Stimulated activated CD8-positive, alpha-beta memory T cell treated with anti-CD3 and anti-CD28 coated beads, Interleukin-15, amount 100 ng/mL, for 24 hours (primary cell): ENCODE results near the gene SLC8A3.

Experiments
- DNase-seq: peaks from one replicate; pipeline ENCODE4 v3.0.0-alpha.2; 2020; ENCODE audit warnings: low read depth

Gene SLC8A3

DNA sequence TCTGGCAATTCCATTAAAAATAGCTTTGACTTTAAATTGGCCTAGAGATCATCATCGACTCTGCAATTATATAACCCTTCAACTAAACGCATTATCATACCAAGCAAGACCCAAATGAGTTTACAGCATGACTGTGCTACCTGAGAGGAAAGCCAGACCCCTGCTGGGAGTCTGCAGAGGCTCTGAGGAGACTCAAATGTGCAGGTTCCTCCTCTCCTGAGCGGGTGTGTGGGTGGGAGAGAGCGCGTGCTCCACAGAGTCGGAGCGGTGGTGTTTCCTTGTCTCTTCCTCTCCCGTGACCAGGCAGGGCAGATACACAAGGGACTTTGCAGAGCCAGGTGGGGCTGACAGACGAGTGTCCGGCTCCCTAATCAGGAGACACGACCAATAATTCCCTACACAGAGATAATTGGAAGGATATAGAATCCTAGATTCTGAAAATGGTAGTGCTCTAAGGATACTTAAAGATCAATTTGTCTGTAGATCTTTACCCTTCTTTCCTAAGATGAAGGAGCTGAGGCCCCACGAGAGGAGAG is 74.1 kb downstream of the SLC8A3 start:
- no peak for DNase-seq

DNA sequence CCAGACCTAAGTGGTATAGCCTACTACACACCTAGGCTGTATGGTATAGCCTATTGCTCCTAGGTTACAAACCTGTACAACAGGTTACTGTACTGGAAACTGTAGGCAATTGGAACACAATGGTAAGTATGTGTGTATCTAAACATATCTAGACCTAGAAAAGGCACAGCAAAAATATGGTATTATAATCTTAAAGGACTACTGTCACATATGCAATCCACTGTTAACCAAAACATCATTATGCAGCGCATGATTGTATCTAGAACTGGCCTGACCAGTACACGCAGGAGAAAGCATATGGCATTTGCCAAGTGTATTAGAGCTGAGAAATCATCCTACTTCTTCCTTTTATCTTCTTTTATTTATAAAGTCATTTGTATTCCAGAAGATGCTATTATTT is 75.5 kb downstream of the SLC8A3 start:
- DNase-seq, result no peak

DNA sequence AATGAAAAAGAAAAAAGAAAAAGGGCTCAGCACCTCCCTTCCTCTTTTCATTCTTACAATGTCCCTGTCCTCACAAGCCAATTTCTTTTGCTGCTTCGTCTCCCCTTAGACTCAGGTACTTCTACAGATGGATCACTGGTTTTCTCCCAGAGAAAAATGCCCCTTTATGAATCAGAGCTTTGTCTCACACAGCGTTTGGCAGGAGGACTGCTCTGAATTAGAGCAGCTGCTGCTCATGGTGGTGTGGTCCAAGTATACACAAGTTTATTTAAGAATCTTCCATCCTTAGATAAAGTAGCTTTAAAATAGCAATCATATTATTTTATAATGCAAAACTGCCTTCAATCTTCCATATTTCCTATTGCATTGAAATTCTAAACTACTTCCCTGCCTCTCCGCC is 80.3 kb downstream of the SLC8A3 start:
- DNase-seq, result no peak

DNA sequence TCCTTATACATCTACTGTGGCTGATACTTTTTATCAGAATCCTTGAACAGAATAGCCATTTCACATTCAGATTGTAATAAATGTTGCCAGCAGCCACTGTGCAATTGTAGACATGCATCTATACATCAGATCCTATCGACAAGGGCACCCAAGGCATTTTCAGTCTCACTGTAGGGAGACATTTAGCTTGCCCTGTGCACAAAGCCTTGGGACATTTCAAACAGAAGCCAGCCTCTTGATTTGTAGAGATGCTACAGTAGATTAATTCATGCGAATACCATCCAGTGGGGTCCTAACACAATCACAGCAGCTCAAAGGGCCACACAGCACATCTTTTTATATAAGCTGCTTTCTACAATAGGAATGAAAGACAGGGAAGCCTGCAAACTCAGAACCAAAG is 81.4 kb downstream of the SLC8A3 start:
- DNase-seq, result no peak

DNA sequence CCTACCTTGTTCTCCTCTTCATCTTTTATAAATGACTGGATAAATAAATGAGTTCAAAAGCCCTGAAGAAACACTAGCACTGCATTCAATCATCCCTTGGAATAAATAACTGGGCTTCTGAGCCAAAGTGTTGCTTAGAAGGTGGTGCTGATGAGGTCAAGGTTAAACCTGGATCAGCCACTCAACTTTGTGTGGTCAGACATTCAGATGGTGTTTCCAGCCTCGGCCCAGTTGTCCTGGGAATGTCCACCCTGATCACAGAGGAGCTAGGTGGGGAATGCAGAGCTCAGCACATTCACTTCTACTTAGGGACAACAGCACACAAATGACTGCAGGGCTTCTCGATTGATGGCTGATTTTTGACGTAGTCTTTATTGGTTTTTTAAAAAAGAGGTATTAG is 88.7 kb downstream of the SLC8A3 start:
- DNase-seq, result no peak

DNA sequence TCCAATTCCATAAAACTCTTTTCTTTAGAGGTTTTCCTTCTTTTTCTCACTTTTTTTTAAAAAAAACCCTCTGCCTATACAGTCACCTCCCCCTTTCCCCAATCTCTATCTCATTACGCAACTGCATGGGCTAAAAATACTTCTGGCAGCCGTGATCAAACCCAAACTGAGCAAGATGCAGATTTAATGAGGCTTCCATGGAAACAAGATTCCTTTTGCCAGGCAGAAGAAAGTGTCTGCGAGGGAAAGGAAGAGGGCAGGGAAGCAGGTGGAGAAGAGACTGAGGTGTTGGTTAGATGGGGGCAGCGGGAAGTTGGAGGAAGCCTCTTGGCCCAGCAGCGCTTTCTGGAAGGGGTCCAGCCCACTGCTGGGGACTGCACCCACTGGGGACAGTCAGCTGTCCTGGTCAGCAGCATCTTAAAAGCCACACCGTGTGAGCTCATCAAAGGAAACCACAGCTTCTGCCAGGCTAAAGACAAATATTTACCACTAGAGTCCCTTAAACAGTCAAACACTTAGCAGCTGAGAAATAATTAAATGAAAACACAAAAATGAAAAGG is 90.4 kb downstream of the SLC8A3 start:
- DNase-seq, result no peak

DNA sequence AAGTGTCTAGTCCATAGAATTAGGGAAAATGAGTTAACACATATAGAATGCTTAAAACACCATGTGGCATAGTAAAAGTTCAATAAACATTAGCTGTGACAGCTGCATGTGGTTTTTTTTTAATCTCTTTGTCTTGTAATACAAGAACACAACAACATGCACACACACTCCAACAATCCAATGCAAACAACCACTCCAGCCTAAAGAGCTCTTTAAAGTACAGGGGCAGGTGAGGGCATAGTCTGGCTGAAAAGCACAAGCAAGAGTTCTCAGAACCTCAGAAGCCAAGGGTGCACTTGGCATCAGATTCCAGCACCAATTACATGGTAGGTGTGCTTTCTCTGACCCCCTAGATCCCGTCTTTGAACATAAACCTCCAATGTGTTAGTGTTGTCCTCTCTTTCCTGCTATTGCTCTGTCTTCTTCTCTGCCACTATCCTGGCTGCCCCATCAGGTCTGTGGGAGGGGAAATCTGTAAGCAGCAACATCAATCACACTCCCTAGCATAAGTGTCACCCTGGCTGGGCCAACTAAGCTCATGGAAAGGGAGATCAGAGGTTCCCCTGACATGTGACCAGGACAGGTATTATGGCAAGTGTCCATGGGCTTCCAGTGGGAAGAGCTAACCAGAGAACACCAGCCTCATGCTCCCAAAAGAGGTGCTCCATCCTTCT is 91.0 kb downstream of the SLC8A3 start:
- no peak for DNase-seq

DNA sequence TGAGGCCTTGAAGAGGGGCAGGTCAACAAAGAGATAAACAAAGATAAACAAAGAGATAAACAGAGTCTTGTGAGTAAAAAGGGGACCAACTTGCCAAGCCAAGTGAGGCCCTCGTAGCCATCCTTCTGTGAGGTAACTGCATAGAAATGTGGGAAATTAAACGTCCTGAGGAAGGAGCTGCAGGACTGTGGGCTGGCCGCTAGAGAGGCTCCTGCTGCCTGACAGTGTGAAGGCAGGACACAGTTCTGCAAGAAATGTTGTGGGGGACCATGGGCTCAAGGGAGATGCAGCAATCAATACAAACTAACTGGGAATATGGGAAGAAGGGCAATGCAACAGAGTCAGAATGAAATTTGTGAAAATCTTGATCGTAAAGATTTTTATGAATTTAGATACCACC is 91.9 kb downstream of the SLC8A3 start:
- DNase-seq, result no peak

DNA sequence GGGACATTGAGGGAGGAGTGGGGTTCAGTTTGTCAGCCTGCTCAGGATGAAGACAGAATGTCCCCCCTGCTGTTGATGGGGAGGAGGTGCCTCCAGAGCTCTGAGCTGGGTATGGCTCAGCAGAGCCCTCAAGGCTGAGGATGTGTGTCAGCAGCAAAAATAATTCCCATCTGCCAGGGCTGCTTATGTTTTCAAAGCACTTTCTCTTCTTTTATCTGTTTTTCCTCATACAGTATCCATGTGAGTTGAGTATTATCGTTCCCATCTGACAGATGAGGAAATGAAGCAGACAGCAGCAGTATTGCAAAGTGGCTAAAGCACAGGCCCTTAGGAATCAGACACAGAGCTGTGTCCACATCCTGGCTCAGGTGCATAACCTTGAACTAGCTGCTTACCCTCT is 94.1 kb downstream of the SLC8A3 start:
- no peak for DNase-seq

DNA sequence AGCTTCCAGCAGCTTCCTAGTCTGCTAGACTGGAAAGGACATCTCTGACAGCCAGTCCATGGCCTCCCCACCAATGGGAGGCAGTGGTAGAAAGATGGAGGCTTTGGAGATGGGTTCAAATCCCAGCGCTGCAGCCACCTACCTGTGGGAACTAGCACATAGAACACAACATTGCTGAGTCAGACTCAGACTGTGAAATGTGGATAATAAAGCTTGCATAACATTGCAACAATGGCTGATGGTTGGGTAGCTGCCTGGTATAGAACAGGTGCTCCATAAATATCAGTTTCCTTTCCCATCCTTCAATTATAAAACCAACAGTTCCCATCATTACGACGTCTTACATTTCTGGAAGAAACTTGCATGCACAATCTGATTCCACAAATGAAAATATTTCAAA is 94.6 kb downstream of the SLC8A3 start:
- DNase-seq, result no peak

GRCh38 chr14:70093156-70093555 is 95.6 kb downstream of the SLC8A3 start:
- DNase-seq, result no peak

GRCh38 chr14:70087380-70087697 is 101.4 kb downstream of the SLC8A3 start:
- DNase-seq, result no peak

- no peak for DNase-seq
Observed at GRCh38 chr14:70086685-70087379, 101.9 kb downstream of the SLC8A3 start.

DNA sequence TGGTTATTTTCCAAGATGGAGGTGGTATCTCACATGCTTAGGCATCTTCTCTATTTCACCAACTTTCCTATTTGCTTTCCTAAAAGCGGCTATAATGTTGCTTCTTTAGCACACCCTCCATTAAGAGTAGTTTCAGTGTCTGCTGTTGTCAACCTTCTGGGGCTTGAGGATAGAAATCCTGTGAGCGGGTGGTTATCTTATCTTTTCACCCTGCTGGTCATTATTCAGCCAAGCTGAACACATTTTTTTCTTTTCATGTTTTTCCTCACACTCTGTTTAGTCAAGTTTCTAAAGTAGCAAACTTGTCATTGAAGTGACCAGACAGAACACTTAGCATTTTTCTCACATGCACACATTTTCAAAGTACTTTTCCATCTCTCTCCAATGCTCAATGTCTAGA is 104.5 kb downstream of the SLC8A3 start:
- DNase-seq, result no peak

- DNase-seq, result no peak
Observed at GRCh38 chr14:70082394-70082793, 106.4 kb downstream of the SLC8A3 start.

DNA sequence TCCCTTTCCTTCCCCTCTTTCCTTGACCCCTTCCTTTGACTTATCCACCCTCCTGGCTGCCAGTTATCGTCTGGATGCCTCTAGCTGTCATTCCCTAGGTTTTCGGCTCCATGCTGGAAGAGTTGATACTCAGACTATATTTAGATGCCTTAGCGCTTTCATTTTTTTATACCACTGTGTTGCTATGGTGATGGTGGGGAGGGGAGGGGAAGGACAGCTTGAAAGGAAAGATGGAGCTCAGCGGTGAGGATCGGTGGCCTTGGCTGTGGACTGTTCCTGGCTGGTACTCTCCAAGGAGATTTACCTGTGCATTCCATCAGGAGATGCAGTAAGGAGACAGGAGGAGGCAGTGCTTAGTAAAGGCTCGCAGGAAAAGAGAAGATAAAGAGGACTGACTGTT is 108.7 kb downstream of the SLC8A3 start:
- DNase-seq, result no peak

- DNase-seq, result no peak
Observed at GRCh38 chr14:70078329-70078728, 110.4 kb downstream of the SLC8A3 start.

GRCh38 chr14:70077720-70078119 is 111.0 kb downstream of the SLC8A3 start:
- DNase-seq, result no peak

DNA sequence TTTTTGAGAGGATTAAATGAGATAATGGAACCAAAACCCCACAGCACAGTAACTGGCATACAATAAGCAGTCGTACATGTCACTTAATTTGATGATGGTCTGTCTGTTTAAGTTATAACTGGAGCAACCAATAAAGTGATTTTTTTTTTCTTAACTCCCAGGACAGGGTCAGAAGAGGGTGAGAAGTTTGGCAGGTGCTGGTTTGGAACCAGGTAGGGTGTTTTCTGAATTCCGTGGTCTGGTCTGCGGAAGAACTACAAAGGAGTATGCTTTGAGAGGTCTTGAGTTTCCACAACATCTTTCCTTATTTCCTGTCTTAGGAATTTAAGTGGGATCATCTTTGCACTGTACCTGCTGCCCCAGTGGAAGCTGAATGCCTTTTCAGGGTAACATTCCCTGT is 111.7 kb downstream of the SLC8A3 start:
- no peak for DNase-seq

- DNase-seq, result no peak
Observed at GRCh38 chr14:70073924-70074566, 114.7 kb downstream of the SLC8A3 start.

DNA sequence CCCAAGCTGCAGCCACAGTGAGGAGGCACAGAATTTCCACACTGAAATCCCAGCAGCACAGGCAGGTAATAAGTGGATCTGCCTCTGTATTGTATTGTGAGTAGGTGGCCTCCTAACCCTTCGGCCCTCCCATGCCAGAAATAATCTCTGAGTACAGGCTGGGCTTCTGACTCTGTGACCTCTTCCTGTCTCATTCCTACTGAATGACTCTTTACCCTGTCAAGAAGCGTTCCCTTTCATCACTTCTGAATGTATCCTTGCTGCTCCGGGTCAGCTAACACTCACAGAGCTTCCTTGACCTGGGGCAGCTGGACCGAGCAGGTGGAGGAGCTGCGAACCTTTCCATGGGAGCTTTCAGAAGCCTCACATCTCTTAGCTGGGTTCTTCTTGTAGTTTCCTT is 119.6 kb downstream of the SLC8A3 start:
- no peak for DNase-seq

DNA sequence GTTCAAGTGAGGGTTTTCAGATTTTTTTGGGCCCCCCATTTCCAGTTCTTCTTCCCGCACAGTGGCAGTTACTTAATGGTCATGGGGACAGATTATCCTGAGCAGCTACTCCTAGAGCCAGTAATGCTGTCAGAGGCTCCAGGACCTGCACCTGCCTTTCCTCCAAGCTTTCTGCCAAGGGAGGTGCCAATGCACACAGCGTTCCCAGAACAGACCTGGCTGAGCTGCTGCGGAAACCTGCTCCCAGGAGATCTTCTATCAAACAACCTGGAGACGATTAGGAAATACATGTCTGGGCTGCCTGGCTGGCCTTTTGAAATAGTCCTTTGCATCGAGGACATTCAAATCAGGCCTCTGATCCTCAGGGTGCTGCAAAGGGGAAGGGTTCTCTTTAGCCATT is 120.9 kb downstream of the SLC8A3 start:
- no peak for DNase-seq
